Ishikawa (cell line): ENCODE data around the gene TRAF1.

Source experiments
- CEBPB ChIP-seq: IDR thresholded peaks from 2 replicates; pipeline ENCODE4 v1.6.1; 2012
- CREB1 ChIP-seq: IDR thresholded peaks from 2 replicates; pipeline ENCODE4 v1.6.1; 2012; ENCODE audit warnings: low read depth
- EGR1 ChIP-seq: IDR thresholded peaks from 2 replicates; pipeline ENCODE4 v1.6.1; 2012
- EP300 ChIP-seq: IDR thresholded peaks from 2 replicates; pipeline ENCODE4 v1.6.1; 2012; ENCODE audit warnings: borderline replicate concordance
- FOXM1 ChIP-seq: IDR thresholded peaks from 2 replicates; pipeline ENCODE4 v1.6.1; 2012; ENCODE audit warnings: low read depth, borderline replicate concordance
- MAX ChIP-seq: IDR thresholded peaks from 2 replicates; pipeline ENCODE4 v1.6.1; 2012
- REST ChIP-seq: IDR thresholded peaks from 2 replicates; pipeline ENCODE4 v1.6.1; 2012; ENCODE audit warnings: low read depth, mild to moderate bottlenecking
- TAF1 ChIP-seq: IDR thresholded peaks from 2 replicates; pipeline ENCODE4 v1.6.1; 2012; ENCODE audit warnings: low read depth, mild to moderate bottlenecking
- TCF12 ChIP-seq: IDR thresholded peaks from 2 replicates; pipeline ENCODE4 v1.6.1; 2012; ENCODE audit warnings: low read depth
- TEAD4 ChIP-seq: IDR thresholded peaks from 2 replicates; pipeline ENCODE4 v1.6.1; 2012
- USF1 ChIP-seq: IDR thresholded peaks from 2 replicates; pipeline ENCODE4 v1.6.1; 2012
- YY1 ChIP-seq: IDR thresholded peaks from 2 replicates; pipeline ENCODE4 v1.6.1; 2012; ENCODE audit warnings: low read depth
- ZBTB7A ChIP-seq: IDR thresholded peaks from 2 replicates; pipeline ENCODE4 v1.6.1; 2012; ENCODE audit warnings: low read depth

- no peak for TF ChIP-seq TEAD4
- no peak for TF ChIP-seq YY1
- no peak for TF ChIP-seq CEBPB
- TF ChIP-seq REST, result no peak
- TF ChIP-seq EP300, result no peak
- no peak for TF ChIP-seq CREB1
- no peak for TF ChIP-seq TCF12
- no peak for TF ChIP-seq FOXM1
- TF ChIP-seq TAF1, result no peak
- no peak for TF ChIP-seq ZBTB7A
- no peak for TF ChIP-seq USF1
- TF ChIP-seq EGR1, result no peak
- TF ChIP-seq MAX, result no peak
Measured at GRCh38 chr9:120888626-120889025, 38.0 kb downstream of the TRAF1 start.
